WTC11 (cell line): ENCODE data around the gene VCAN. TPM values are rescaled to one million over a fixed set of nuclear protein-coding genes. Genes with fewer than 3 reads are reported as not detected.

Source experiments
- ATAC-seq: fragments of 200-7000 bp; cut with Tn5 transposase; 2 replicates; pipeline ENCODE4 v1.10.0; 2021; ENCODE audit warnings: mild to moderate bottlenecking, moderate library complexity
- Bru-seq: library from RNA; stranded (reverse); fragments of 400-500 nt; gene quantifications from one replicate; lab custom pipeline; 2021; lab: Mats Ljungman, UMichigan
- CTCF ChIA-PET: fragments of 300-600 bp; sonication (Branson Sonifier 250); formaldehyde crosslinking; loops from one replicate; lab custom pipeline; 2021; ENCODE audit warnings: antibody characterized with exemption; lab: Charles Lee
- POLR2A ChIA-PET: fragments of 350-600 bp; sonication (Branson Sonifier 250); formaldehyde crosslinking; loops from one replicate; lab custom pipeline; 2021; ENCODE audit warnings: antibody characterized with exemption; lab: Charles Lee
- DNase-seq: peaks from one replicate; pipeline ENCODE4 v3.0.0; 2021; ENCODE audit warnings: low spot score
- H3K27ac Mint-ChIP-seq: 2 replicates; pipeline ENCODE4 v1.8.0; 2021; ENCODE audit warnings: mixed read lengths
- H3K27me3 Mint-ChIP-seq: 2 replicates; pipeline ENCODE4 v1.8.0; 2021; ENCODE audit warnings: low read depth, mild to moderate bottlenecking, moderate library complexity, mixed read lengths
- H3K36me3 Mint-ChIP-seq: 2 replicates; pipeline ENCODE4 v1.8.0; 2021; ENCODE audit warnings: mixed read lengths
- H3K4me1 Mint-ChIP-seq: 2 replicates; pipeline ENCODE4 v1.8.0; 2022; ENCODE audit warnings: mixed read lengths
- H3K4me3 Mint-ChIP-seq: 2 replicates; pipeline ENCODE4 v1.8.0; 2021; ENCODE audit warnings: mild to moderate bottlenecking, moderate library complexity, mixed read lengths
- H3K9me3 Mint-ChIP-seq: 2 replicates; pipeline ENCODE4 v1.8.0; 2021; ENCODE audit warnings: mixed read lengths
- AFF4 ChIP-seq: sonication (generic); formaldehyde crosslinking; IDR thresholded peaks from 2 replicates; pipeline ENCODE4 v1.8.1; 2023; ENCODE audit warnings: mild to moderate bottlenecking, missing genetic modification reagents, borderline replicate concordance
- ARID4B ChIP-seq: sonication (generic); formaldehyde crosslinking; IDR thresholded peaks from 2 replicates; pipeline ENCODE4 v1.8.0; 2023; ENCODE audit warnings: missing genetic modification reagents, mild to moderate bottlenecking, borderline replicate concordance
- ATF3 ChIP-seq: sonication (generic); formaldehyde crosslinking; conservative IDR thresholded peaks from 2 replicates; pipeline ENCODE4 v1.8.1; 2022; ENCODE audit warnings: mild to moderate bottlenecking, missing genetic modification reagents
- CDX4 ChIP-seq: fragments of 250-450 bp; sonication (Bioruptor Pico); IDR thresholded peaks from 2 replicates; pipeline ENCODE4 v1.9.0; 2021; ENCODE audit warnings: moderate library complexity, mild to moderate bottlenecking, inconsistent platforms, borderline replicate concordance
- CREB1 ChIP-seq: sonication (generic); formaldehyde crosslinking; IDR thresholded peaks from 2 replicates; pipeline ENCODE4 v1.8.0; 2023; ENCODE audit warnings: mild to moderate bottlenecking, missing genetic modification reagents
- FOXJ3 ChIP-seq: sonication (generic); formaldehyde crosslinking; IDR thresholded peaks from 2 replicates; pipeline ENCODE4 v1.9.0; 2021; ENCODE audit warnings: missing genetic modification reagents, mild to moderate bottlenecking, borderline replicate concordance
- FOXP1 ChIP-seq: sonication (generic); formaldehyde crosslinking; IDR thresholded peaks from 2 replicates; pipeline ENCODE4 v1.8.0; 2022; ENCODE audit warnings: missing genetic modification reagents, mild to moderate bottlenecking, moderate library complexity, borderline replicate concordance
- JUN ChIP-seq: sonication (generic); formaldehyde crosslinking; IDR thresholded peaks from 2 replicates; pipeline ENCODE4 v1.8.0; 2023; ENCODE audit warnings: mild to moderate bottlenecking, missing genetic modification reagents
- MAX ChIP-seq: sonication (generic); formaldehyde crosslinking; IDR thresholded peaks from 2 replicates; pipeline ENCODE4 v1.8.0; 2022; ENCODE audit warnings: mild to moderate bottlenecking, missing genetic modification reagents
- PRRX2 ChIP-seq: fragments of 250-450 bp; sonication (Bioruptor Pico); IDR thresholded peaks from 2 replicates; pipeline ENCODE4 v1.8.0; 2021; ENCODE audit warnings: mild to moderate bottlenecking
- SMAD3 ChIP-seq: sonication (generic); formaldehyde crosslinking; IDR thresholded peaks from 2 replicates; pipeline ENCODE4 v1.8.0; 2022; ENCODE audit warnings: missing genetic modification reagents, mild to moderate bottlenecking, borderline replicate concordance
- TEAD1 ChIP-seq: sonication (generic); formaldehyde crosslinking; IDR thresholded peaks from 2 replicates; pipeline ENCODE4 v1.8.0; 2022; ENCODE audit warnings: mild to moderate bottlenecking, missing genetic modification reagents
- ZNF263 ChIP-seq: sonication (generic); formaldehyde crosslinking; IDR thresholded peaks from 2 replicates; pipeline ENCODE4 v1.8.1; 2022; ENCODE audit warnings: low read depth, mild to moderate bottlenecking, moderate library complexity, missing genetic modification reagents
- long read RNA-seq, 3 experiments: library from RNA in 1 of 3; library from capped mRNA in 1 of 3; library from polyadenylated mRNA in 1 of 3; unstranded in 2 of 3; stranded (forward) in 1 of 3; transcript quantifications; one replicate each; pipeline ENCODE4 v2.0.0, GENCODE V29; 2021
- total RNA-seq: library from RNA; stranded (reverse); gene quantifications from 3 replicates; pipeline ENCODE4 v1.2.3, GENCODE V29; 2021

Gene VCAN
- total RNA-seq (275 to 286 TPM (median 276 TPM) in 3 replicates), Bru-seq, nascent RNA (percentile 96 among the genes with signal in this experiment)
- long read RNA-seq, experiment 1, full-length matches to known transcripts: 279 of 492 reads
- long read RNA-seq, experiment 1, partial matches to known transcripts: 167 of 492 reads
- long read RNA-seq, experiment 1, other reads (novel, unspliced or antisense): 46 of 492 reads
- long read RNA-seq, experiment 2, full-length matches to known transcripts: 65 of 172 reads
- long read RNA-seq, experiment 2, partial matches to known transcripts: 91 of 172 reads
- long read RNA-seq, experiment 2, other reads (novel, unspliced or antisense): 16 of 172 reads
- long read RNA-seq, experiment 3, full-length matches to known transcripts: 5 of 9 reads
- long read RNA-seq, experiment 3, partial matches to known transcripts: 1 of 9 reads
- long read RNA-seq, experiment 3, other reads (novel, unspliced or antisense): 3 of 9 reads

- ChIA-PET CTCF (interaction anchor here (1.0 to 1.4 kb wide), 4 partner anchors 17 to 1160 kb away, joined by 3 to 5 read pairs (median 4); no protein-coding TSS in a partner anchor), POLR2A (interaction anchor here (0.5 to 1.9 kb wide), 5 partner anchors 21 to 599 kb away, joined by 3 to 5 read pairs (median 3); partner anchors contain the start of genes TMEM167A and XRCC4)
- peak within 1 kb of the TSS; percentile 90 for H3K27ac Mint-ChIP-seq
Measured at GRCh38 chr5:83471405-83472212, at the start of gene VCAN. Gene VCAN, plus strand, starts transcription at chr5:83471744. Its CDS starts 11,775 bp downstream, at chr5:83483519.

More at GRCh38 chr5:83471405-83472212, at the start of gene VCAN:
- peaks cover 58% of the 10 kb centered on the region for H3K4me1 Mint-ChIP-seq
- TF ChIP-seq FOXP1: peak; percentile 15; the same call in 1 of the 2 replicates
- TF ChIP-seq CREB1 (CRISPR knock-in tag): peak; percentile 49; the same call in 1 of the 2 replicates
- TF ChIP-seq JUN (CRISPR knock-in tag): 0 out of 2 replicates have a peak, but pooled peaks have one; percentile 20
- TF ChIP-seq ATF3 (CRISPR knock-in tag): no peak
- no peak for TF ChIP-seq FOXJ3 (CRISPR knock-in tag)
- TF ChIP-seq SMAD3 (CRISPR knock-in tag): no peak
- TF ChIP-seq AFF4: 0 out of 2 replicates have a peak, but pooled peaks have one; percentile 18
- TF ChIP-seq ZNF263: peak; percentile 95
- TF ChIP-seq CDX4: no peak
- no peak for TF ChIP-seq PRRX2
- 0 out of 2 replicates have a peak, but pooled peaks have one; percentile 39 for TF ChIP-seq TEAD1 (CRISPR knock-in tag)
- TF ChIP-seq ARID4B (CRISPR knock-in tag): peak; percentile 35; the same call in 1 of the 2 replicates
- TF ChIP-seq MAX (CRISPR knock-in tag): peak; percentile 49; the same call in 1 of the 2 replicates
- peak within 1 kb of the TSS; percentile 85 for H3K4me3 Mint-ChIP-seq
- ATAC-seq (peak; percentile 10), DNase-seq (peak; percentile 71)
- H3K9me3 Mint-ChIP-seq: no peaks in the 10 kb centered on the region
- no peaks in the 10 kb centered on the region for H3K27me3 Mint-ChIP-seq
- H3K36me3 Mint-ChIP-seq: no peaks in the 10 kb centered on the region
